ENCODE results near the gene CHD2.

The CHD2 gene

GRCh38 chr15:93066224-93066681 is 166.1 kb downstream of the CHD2 start:
- in situ Hi-C loops (cut with HindIII; ENCODE audit: low pct_ligation_motif_present, low sequenced_read_pairs), result no loop called here
- DNase-seq, result no peak
- TF ChIP-seq, protein P1, sequence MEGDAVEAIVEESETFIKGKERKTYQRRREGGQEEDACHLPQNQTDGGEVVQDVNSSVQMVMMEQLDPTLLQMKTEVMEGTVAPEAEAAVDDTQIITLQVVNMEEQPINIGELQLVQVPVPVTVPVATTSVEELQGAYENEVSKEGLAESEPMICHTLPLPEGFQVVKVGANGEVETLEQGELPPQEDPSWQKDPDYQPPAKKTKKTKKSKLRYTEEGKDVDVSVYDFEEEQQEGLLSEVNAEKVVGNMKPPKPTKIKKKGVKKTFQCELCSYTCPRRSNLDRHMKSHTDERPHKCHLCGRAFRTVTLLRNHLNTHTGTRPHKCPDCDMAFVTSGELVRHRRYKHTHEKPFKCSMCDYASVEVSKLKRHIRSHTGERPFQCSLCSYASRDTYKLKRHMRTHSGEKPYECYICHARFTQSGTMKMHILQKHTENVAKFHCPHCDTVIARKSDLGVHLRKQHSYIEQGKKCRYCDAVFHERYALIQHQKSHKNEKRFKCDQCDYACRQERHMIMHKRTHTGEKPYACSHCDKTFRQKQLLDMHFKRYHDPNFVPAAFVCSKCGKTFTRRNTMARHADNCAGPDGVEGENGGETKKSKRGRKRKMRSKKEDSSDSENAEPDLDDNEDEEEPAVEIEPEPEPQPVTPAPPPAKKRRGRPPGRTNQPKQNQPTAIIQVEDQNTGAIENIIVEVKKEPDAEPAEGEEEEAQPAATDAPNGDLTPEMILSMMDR (IDR thresholded peaks at IDR 0.05; ENCODE audit: low read depth, low read length, missing control alignments), result no peak
- H3K36me3 ChIP-seq (replicated peaks), result no peaks in the 10 kb centered on the region
- no peak overlapping the region for H3K27ac ChIP-seq
- no peak overlapping the region for H3K4me3 ChIP-seq (ENCODE audit: low read depth, low read length)
- peaks cover 21% of the 10 kb centered on the region for H3K27me3 ChIP-seq (replicated peaks)

DNA sequence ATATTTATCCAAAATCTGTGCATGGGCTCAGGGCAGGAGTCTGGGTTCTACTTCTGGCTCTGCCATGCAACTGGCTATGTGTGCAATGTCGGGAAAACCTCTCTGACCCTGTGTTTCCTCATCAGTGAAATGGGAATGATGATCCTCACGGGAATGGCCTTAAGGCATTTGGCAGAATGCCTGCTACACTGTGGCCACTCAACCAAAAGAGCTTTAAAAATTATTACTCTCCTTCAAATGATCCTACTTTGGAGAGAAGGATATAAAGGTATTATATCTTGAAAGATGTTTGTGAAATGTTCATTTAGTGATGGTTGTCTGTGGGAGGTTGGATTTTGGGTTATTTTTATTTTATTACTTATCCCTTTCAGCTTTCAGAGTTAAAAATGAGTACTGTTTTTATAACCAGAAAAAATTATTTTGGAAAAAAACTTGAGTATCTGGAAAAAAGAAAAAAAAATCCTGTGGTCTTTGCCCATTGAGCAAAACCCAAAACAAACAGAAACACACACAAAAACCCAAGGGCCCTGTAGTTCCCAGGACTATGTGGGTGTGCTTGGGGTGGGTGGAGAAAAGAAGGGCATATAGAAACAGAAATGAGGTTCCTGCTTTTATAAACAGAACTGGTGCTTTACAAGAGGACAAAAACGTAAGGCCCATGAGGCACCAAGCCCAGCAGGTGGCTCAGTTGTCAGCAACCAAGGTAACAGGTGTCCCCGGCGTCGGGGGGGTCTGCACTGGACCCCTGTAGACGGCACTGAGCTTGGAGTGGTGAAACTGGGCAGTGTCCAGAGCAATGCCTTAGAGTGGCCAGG is 166.9 kb downstream of the CHD2 start:
- in situ Hi-C loops (cut with HindIII; ENCODE audit: low pct_ligation_motif_present, low sequenced_read_pairs), result no loop called here
- peaks cover 25% of the 10 kb centered on the region for H3K27me3 ChIP-seq (replicated peaks)

GRCh38 chr15:93067649-93068085 is 167.5 kb downstream of the CHD2 start:
- Histone ChIP-seq H3K27ac (no peak overlapping the region), H3K36me3 (replicated peaks) (no peaks in the 10 kb centered on the region), H3K27me3 (replicated peaks) (peaks cover 30% of the 10 kb centered on the region), H3K4me3 (ENCODE audit: low read depth, low read length) (no peak overlapping the region)
- no peak for DNase-seq
- in situ Hi-C loops (cut with HindIII; ENCODE audit: low pct_ligation_motif_present, low sequenced_read_pairs), result no loop called here
- TF ChIP-seq, protein P1 (IDR thresholded peaks at IDR 0.05; ENCODE audit: low read depth, low read length, missing control alignments), result no peak

More for the DNA sequence above, 166.9 kb downstream of the CHD2 start:
- no peak overlapping the region for H3K27ac ChIP-seq
- DNase-seq, result no peak
- TF ChIP-seq, protein P1 (IDR thresholded peaks at IDR 0.05; ENCODE audit: low read depth, low read length, missing control alignments), result no peak
- H3K36me3 ChIP-seq (replicated peaks), result no peaks in the 10 kb centered on the region
- no peak overlapping the region for H3K4me3 ChIP-seq (ENCODE audit: low read depth, low read length)

GRCh38 chr15:93068581-93069199 is 168.6 kb downstream of the CHD2 start:
- Histone ChIP-seq H3K4me3 (ENCODE audit: low read depth, low read length) (no peak overlapping the region), H3K27me3 (replicated peaks) (peaks cover 34% of the 10 kb centered on the region), H3K36me3 (replicated peaks) (no peaks in the 10 kb centered on the region), H3K27ac (no peak overlapping the region)
- in situ Hi-C loops (cut with HindIII; ENCODE audit: low pct_ligation_motif_present, low sequenced_read_pairs), result no loop called here
- TF ChIP-seq, protein P1 (IDR thresholded peaks at IDR 0.05; ENCODE audit: low read depth, low read length, missing control alignments), result no peak
- no peak for DNase-seq

GRCh38 chr15:93070132-93070531 is 170.0 kb downstream of the CHD2 start:
- in situ Hi-C loops (cut with HindIII; ENCODE audit: low pct_ligation_motif_present, low sequenced_read_pairs), result no loop called here
- Histone ChIP-seq H3K27me3 (replicated peaks) (peaks cover 34% of the 10 kb centered on the region), H3K4me3 (ENCODE audit: low read depth, low read length) (no peak overlapping the region), H3K27ac (no peak overlapping the region), H3K36me3 (replicated peaks) (no peaks in the 10 kb centered on the region)
- TF ChIP-seq, protein P1 (IDR thresholded peaks at IDR 0.05; ENCODE audit: low read depth, low read length, missing control alignments), result no peak
- DNase-seq, result no peak

All from brain microvascular endothelial cell (primary cell).